ENCODE measurements around the gene GALC.

The GALC gene

GRCh38 chr14:88008039-88008742 lies 15.2 kb upstream of the GALC start:
- H3K4me2 ChIP-seq (ENCODE audit: low read length): no peak overlapping the region
- peaks cover 10% of the 10 kb centered on the region; the same call in 1 of the 2 replicates for H3K36me3 ChIP-seq (ENCODE audit: control insufficient read depth, low read length)
- H3F3A ChIP-seq (ENCODE audit: control insufficient read depth, insufficient read depth): peaks cover 12% of the 10 kb centered on the region; the same call in 1 of the 2 replicates
- no peaks in the 10 kb centered on the region for H3K27me3 ChIP-seq (ENCODE audit: control insufficient read depth, low read length)
- H3K79me2 ChIP-seq (ENCODE audit: control insufficient read depth, low read length): peaks cover 66% of the 10 kb centered on the region
- H3K4me1 ChIP-seq (ENCODE audit: control insufficient read depth, low read length): peaks cover 40% of the 10 kb centered on the region
- no peak for TF ChIP-seq EZH2phosphoT487 (IDR thresholded peaks at IDR 0.05; ENCODE audit: borderline replicate concordance, low read length)
- TF ChIP-seq, protein P1, sequence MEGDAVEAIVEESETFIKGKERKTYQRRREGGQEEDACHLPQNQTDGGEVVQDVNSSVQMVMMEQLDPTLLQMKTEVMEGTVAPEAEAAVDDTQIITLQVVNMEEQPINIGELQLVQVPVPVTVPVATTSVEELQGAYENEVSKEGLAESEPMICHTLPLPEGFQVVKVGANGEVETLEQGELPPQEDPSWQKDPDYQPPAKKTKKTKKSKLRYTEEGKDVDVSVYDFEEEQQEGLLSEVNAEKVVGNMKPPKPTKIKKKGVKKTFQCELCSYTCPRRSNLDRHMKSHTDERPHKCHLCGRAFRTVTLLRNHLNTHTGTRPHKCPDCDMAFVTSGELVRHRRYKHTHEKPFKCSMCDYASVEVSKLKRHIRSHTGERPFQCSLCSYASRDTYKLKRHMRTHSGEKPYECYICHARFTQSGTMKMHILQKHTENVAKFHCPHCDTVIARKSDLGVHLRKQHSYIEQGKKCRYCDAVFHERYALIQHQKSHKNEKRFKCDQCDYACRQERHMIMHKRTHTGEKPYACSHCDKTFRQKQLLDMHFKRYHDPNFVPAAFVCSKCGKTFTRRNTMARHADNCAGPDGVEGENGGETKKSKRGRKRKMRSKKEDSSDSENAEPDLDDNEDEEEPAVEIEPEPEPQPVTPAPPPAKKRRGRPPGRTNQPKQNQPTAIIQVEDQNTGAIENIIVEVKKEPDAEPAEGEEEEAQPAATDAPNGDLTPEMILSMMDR (IDR thresholded peaks at IDR 0.05; ENCODE audit: low read depth, low read length, poor library complexity, severe bottlenecking): no peak
- no peaks in the 10 kb centered on the region; the same call in 1 of the 2 replicates for H4K20me1 ChIP-seq (ENCODE audit: control insufficient read depth, insufficient read depth, low read depth, low read length)
- no peak overlapping the region for H3K27ac ChIP-seq (ENCODE audit: low read depth, low read length)
- H3K4me3 ChIP-seq (ENCODE audit: low read length): no peak overlapping the region
- no peaks in the 10 kb centered on the region for H3K9me2 ChIP-seq (replicated peaks; ENCODE audit: control insufficient read depth, low read length)
- no peaks in the 10 kb centered on the region for H3K9me3 ChIP-seq (ENCODE audit: control insufficient read depth, insufficient read depth, low read length)

DNA sequence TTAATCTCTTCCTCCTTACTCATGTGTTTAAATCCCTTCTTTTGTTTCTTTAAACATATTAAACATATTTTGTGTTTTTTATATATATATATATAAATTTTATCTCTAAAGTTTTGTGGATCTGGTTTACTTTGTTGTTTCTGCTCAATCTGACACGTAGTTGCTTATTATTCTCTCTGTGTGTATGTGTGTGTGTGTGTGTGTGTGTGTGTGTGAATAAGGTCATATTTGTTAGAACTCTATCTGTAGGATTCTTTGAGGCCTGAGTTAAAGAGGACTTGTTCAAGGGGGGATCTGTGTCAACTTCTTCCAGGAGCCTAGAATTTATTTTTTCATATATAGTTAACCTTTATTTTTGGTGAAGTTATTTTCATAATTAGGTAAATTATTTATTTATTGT lies 14.6 kb upstream of the GALC start:
- Histone ChIP-seq H3K27me3 (ENCODE audit: control insufficient read depth, low read length) (no peaks in the 10 kb centered on the region), H3K36me3 (ENCODE audit: control insufficient read depth, low read length) (peaks cover 10% of the 10 kb centered on the region; the same call in 1 of the 2 replicates), H3K4me3 (ENCODE audit: low read length) (no peak overlapping the region), H3K79me2 (ENCODE audit: control insufficient read depth, low read length) (peaks cover 65% of the 10 kb centered on the region), H3K4me1 (ENCODE audit: control insufficient read depth, low read length) (peaks cover 46% of the 10 kb centered on the region), H3K27ac (ENCODE audit: low read depth, low read length) (no peak overlapping the region), H3K9me3 (ENCODE audit: control insufficient read depth, insufficient read depth, low read length) (no peaks in the 10 kb centered on the region), H4K20me1 (ENCODE audit: control insufficient read depth, insufficient read depth, low read depth, low read length) (no peaks in the 10 kb centered on the region; the same call in 1 of the 2 replicates), H3F3A (ENCODE audit: control insufficient read depth, insufficient read depth) (peaks cover 12% of the 10 kb centered on the region; the same call in 1 of the 2 replicates), H3K9me2 (replicated peaks; ENCODE audit: control insufficient read depth, low read length) (no peaks in the 10 kb centered on the region), H3K4me2 (ENCODE audit: low read length) (no peak overlapping the region)
- TF ChIP-seq, protein P1 (IDR thresholded peaks at IDR 0.05; ENCODE audit: low read depth, low read length, poor library complexity, severe bottlenecking): no peak
- no peak for TF ChIP-seq EZH2phosphoT487 (IDR thresholded peaks at IDR 0.05; ENCODE audit: borderline replicate concordance, low read length)

DNA sequence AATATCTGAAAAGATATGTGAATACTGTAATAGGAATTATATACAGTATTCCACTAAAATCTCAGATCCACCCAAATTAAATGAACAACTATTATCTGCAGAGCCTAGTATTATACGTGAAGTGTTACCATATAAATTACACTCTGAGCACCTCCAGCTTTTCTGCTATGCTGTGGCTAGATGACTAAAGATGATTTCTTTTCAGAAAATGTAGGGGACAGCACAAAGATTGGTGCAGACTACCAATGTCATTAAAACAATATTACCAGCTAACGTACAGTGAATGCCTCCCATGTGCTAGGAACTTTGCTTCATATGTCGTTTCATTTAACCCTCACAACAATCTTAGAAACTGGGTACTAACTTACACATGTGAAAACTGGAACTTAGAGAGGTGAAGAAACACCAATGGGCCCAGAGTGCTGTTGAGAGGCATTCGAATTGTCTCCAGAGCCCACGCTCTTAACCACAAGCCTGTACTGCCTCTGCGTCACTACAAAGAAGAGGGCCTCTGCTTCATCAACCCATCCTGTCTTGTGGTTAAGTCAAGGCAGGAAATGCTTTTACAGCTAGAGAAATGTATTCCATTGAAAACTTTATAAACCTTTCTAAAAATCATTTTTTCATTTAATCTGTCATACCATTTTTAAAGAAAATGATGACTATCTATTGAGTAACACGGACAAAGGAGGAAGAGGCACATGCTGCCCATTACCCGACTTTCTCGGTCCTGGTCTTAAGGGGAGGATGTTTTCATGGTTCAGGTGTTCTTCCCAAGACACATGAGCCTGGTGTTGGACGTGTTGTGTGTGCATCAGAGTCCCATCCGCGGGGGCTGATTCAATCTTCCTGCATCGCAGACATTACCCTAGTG lies 13.2 kb upstream of the GALC start:
- TF ChIP-seq, protein P1 (IDR thresholded peaks at IDR 0.05; ENCODE audit: low read depth, low read length, poor library complexity, severe bottlenecking): no peak
- TF ChIP-seq EZH2phosphoT487 (IDR thresholded peaks at IDR 0.05; ENCODE audit: borderline replicate concordance, low read length): no peak
- Histone ChIP-seq H3K27me3 (ENCODE audit: control insufficient read depth, low read length) (no peaks in the 10 kb centered on the region), H3K9me2 (replicated peaks; ENCODE audit: control insufficient read depth, low read length) (no peaks in the 10 kb centered on the region), H3F3A (ENCODE audit: control insufficient read depth, insufficient read depth) (peaks cover 12% of the 10 kb centered on the region; the same call in 1 of the 2 replicates), H3K79me2 (ENCODE audit: control insufficient read depth, low read length) (peaks cover 55% of the 10 kb centered on the region), H3K27ac (ENCODE audit: low read depth, low read length) (peak overlapping the region; percentile 66), H4K20me1 (ENCODE audit: control insufficient read depth, insufficient read depth, low read depth, low read length) (no peaks in the 10 kb centered on the region; the same call in 1 of the 2 replicates), H3K4me3 (ENCODE audit: low read length) (peak overlapping the region; percentile 73), H3K36me3 (ENCODE audit: control insufficient read depth, low read length) (peaks cover 10% of the 10 kb centered on the region; the same call in 1 of the 2 replicates), H3K4me1 (ENCODE audit: control insufficient read depth, low read length) (peaks cover 51% of the 10 kb centered on the region), H3K4me2 (ENCODE audit: low read length) (peak overlapping the region; percentile 74), H3K9me3 (ENCODE audit: control insufficient read depth, insufficient read depth, low read length) (no peaks in the 10 kb centered on the region)

Measured in DOHH2 (cell line).